Measurements from ENCODE around the gene POLR3E.
"Not testable (repeated sequence)": the region's sequence is repeated elsewhere in the genome, so short reads cannot be mapped to it uniquely, and the experiment has no call there.

The POLR3E gene

DNA sequence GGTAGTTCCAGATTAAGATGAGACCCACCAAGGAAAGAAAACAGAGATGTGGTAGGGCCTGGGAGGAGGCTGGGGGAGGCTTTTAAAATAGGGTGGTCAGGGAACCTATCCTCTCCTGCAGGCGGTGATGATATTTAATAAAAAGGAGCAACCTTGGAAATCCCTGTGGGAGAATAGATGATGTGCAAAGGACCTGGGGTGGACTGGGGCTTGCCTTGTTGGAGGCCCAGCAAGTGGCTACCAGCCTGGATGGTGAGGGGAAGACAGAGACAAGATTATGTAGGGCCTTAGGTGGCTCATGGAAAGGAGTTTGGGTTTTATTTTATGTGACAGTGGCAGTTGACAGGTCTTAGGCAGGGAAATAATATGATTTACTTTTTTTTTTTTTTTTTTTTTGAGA lies 1.8 kb downstream of the POLR3E start:
- no peaks in the 10 kb centered on the region for H3K9me3 ChIP-seq (ENCODE audit: control extremely low read depth in 1 of 5, control insufficient read depth in 4 of 5, insufficient read depth in 2 of 5, low read depth in 1 of 5, low read length in 4 of 5)
- DNase-seq: no peak
- CTCF ChIA-PET: interaction anchor here (0.6 to 3.3 kb wide), 5 partner anchors 11 to 110 kb away, joined by 3 to 14 read pairs (median 5); no protein-coding TSS in a partner anchor
- H3K4me3 ChIP-seq (ENCODE audit: control insufficient read depth in 1 of 7, extremely low read depth in 1 of 7, insufficient read depth in 4 of 7, low read depth in 2 of 7, low read length in 6 of 7): peak overlapping the region in 3 of 7 experiments; percentile 84 to 98 (median 98)
- POLR2A ChIA-PET: interaction anchor here (1.0 to 1.1 kb wide), 2 partner anchors 101 to 110 kb away, joined by 3 read pairs; no protein-coding TSS in a partner anchor
- peak overlapping the region; percentile 92 to 97 for H3K27ac ChIP-seq (ENCODE audit: insufficient read depth in 1 of 2, low read depth in 1 of 2, low read length in 2 of 2, poor library complexity in 1 of 2, severe bottlenecking in 2 of 2)
- H3K27me3 ChIP-seq (replicated peaks in 2 of 5; ENCODE audit: control insufficient read depth in 4 of 5, insufficient read depth in 5 of 5, low read length in 4 of 5): no peaks in the 10 kb centered on the region
- peaks cover 0 to 28% (median 17%) of the 10 kb centered on the region in 4 experiments for H3K4me1 ChIP-seq (ENCODE audit: control extremely low read depth in 1 of 4, control insufficient read depth in 4 of 4, insufficient read depth in 4 of 4, low read length in 3 of 4)
- peaks cover 2 to 32% (median 19%) of the 10 kb centered on the region in 4 experiments for H3K36me3 ChIP-seq (ENCODE audit: control insufficient read depth in 4 of 4, insufficient read depth in 4 of 4, low read length in 3 of 4)
- 100% methylated on average over 1 of the region's 1 CpG for WGBS (ENCODE audit: insufficient coverage)

GRCh38 chr16:22300427-22301071 lies 3.3 kb downstream of the POLR3E start:
- no peaks in the 10 kb centered on the region for H3K9me3 ChIP-seq (ENCODE audit: control extremely low read depth in 1 of 5, control insufficient read depth in 4 of 5, insufficient read depth in 2 of 5, low read depth in 1 of 5, low read length in 4 of 5)
- DNase-seq: peak; percentile 50 to 58 (median 58)
- ChIA-PET CTCF (interaction anchor here (0.8 to 1.9 kb wide), 14 partner anchors 8 to 299 kb away, joined by 3 to 5 read pairs (median 3); no protein-coding TSS in a partner anchor), POLR2A (no interaction called here)
- H3K27ac ChIP-seq (ENCODE audit: insufficient read depth in 1 of 2, low read depth in 1 of 2, low read length in 2 of 2, poor library complexity in 1 of 2, severe bottlenecking in 2 of 2): no peak overlapping the region
- H3K36me3 ChIP-seq (ENCODE audit: control insufficient read depth in 4 of 4, insufficient read depth in 4 of 4, low read length in 3 of 4): peaks cover 6 to 48% (median 28%) of the 10 kb centered on the region in 4 experiments
- 76% methylated on average over 5 of the region's 8 CpGs for WGBS (ENCODE audit: insufficient coverage)
- H3K4me1 ChIP-seq (ENCODE audit: control extremely low read depth in 1 of 4, control insufficient read depth in 4 of 4, insufficient read depth in 4 of 4, low read length in 3 of 4): peaks cover 0 to 28% (median 17%) of the 10 kb centered on the region in 4 experiments
- no peak overlapping the region for H3K4me3 ChIP-seq (ENCODE audit: control insufficient read depth in 1 of 7, extremely low read depth in 1 of 7, insufficient read depth in 4 of 7, low read depth in 2 of 7, low read length in 6 of 7)
- no peaks in the 10 kb centered on the region for H3K27me3 ChIP-seq (replicated peaks in 2 of 5; ENCODE audit: control insufficient read depth in 4 of 5, insufficient read depth in 5 of 5, low read length in 4 of 5)

GRCh38 chr16:22301423-22301822 lies 4.2 kb downstream of the POLR3E start:
- H3K4me3 ChIP-seq (ENCODE audit: control insufficient read depth in 1 of 7, extremely low read depth in 1 of 7, insufficient read depth in 4 of 7, low read depth in 2 of 7, low read length in 6 of 7); H3K27ac ChIP-seq (ENCODE audit: insufficient read depth in 1 of 2, low read depth in 1 of 2, low read length in 2 of 2, poor library complexity in 1 of 2, severe bottlenecking in 2 of 2); POLR2A ChIA-PET; H3K9me3 ChIP-seq (ENCODE audit: control extremely low read depth in 1 of 5, control insufficient read depth in 4 of 5, insufficient read depth in 2 of 5, low read depth in 1 of 5, low read length in 4 of 5); DNase-seq; H3K27me3 ChIP-seq (replicated peaks in 2 of 5; ENCODE audit: control insufficient read depth in 4 of 5, insufficient read depth in 5 of 5, low read length in 4 of 5): not testable (repeated sequence)
- CTCF ChIA-PET: interaction anchor here (1.2 to 1.9 kb wide), 7 partner anchors 7 to 300 kb away, joined by 3 to 5 read pairs (median 4); no protein-coding TSS in a partner anchor
- 98% methylated on average over 6 of the region's 7 CpGs for WGBS (ENCODE audit: insufficient coverage)
- Histone ChIP-seq H3K36me3 (ENCODE audit: control insufficient read depth in 4 of 4, insufficient read depth in 4 of 4, low read length in 3 of 4) (peaks cover 7 to 55% (median 37%) of the 10 kb centered on the region in 4 experiments), H3K4me1 (ENCODE audit: control extremely low read depth in 1 of 4, control insufficient read depth in 4 of 4, insufficient read depth in 4 of 4, low read length in 3 of 4) (peaks cover 0 to 20% (median 12%) of the 10 kb centered on the region in 4 experiments)

GRCh38 chr16:22302776-22303363 lies 5.7 kb downstream of the POLR3E start:
- Histone ChIP-seq H3K36me3 (ENCODE audit: control insufficient read depth in 4 of 4, insufficient read depth in 4 of 4, low read length in 3 of 4) (peaks cover 13 to 69% (median 49%) of the 10 kb centered on the region in 4 experiments), H3K4me3 (ENCODE audit: control insufficient read depth in 1 of 7, extremely low read depth in 1 of 7, insufficient read depth in 4 of 7, low read depth in 2 of 7, low read length in 6 of 7) (no peak overlapping the region), H3K27ac (ENCODE audit: insufficient read depth in 1 of 2, low read depth in 1 of 2, low read length in 2 of 2, poor library complexity in 1 of 2, severe bottlenecking in 2 of 2) (no peak overlapping the region), H3K27me3 (replicated peaks in 2 of 5; ENCODE audit: control insufficient read depth in 4 of 5, insufficient read depth in 5 of 5, low read length in 4 of 5) (no peaks in the 10 kb centered on the region), H3K9me3 (ENCODE audit: control extremely low read depth in 1 of 5, control insufficient read depth in 4 of 5, insufficient read depth in 2 of 5, low read depth in 1 of 5, low read length in 4 of 5) (no peaks in the 10 kb centered on the region), H3K4me1 (ENCODE audit: control extremely low read depth in 1 of 4, control insufficient read depth in 4 of 4, insufficient read depth in 4 of 4, low read length in 3 of 4) (peaks cover 0 to 17% (median 7%) of the 10 kb centered on the region in 4 experiments)
- 99% methylated on average over 10 of the region's 12 CpGs for whole genome bisulfite sequencing (ENCODE audit: insufficient coverage)
- no peak for DNase-seq
- ChIA-PET POLR2A (no interaction called here), CTCF (no interaction called here)

- CTCF ChIA-PET: interaction anchor here (0.5 to 2.1 kb wide), 2 partner anchors 16 to 108 kb away, joined by 4 to 6 read pairs; no protein-coding TSS in a partner anchor
- no peak for DNase-seq
- H3K36me3 ChIP-seq (ENCODE audit: control insufficient read depth in 4 of 4, insufficient read depth in 4 of 4, low read length in 3 of 4): peaks cover 13 to 80% (median 62%) of the 10 kb centered on the region in 4 experiments
- 98% methylated on average over 4 of the region's 4 CpGs for WGBS (ENCODE audit: insufficient coverage)
- H3K4me1 ChIP-seq (ENCODE audit: control extremely low read depth in 1 of 4, control insufficient read depth in 4 of 4, insufficient read depth in 4 of 4, low read length in 3 of 4): peaks cover 0 to 4% (median 3%) of the 10 kb centered on the region in 4 experiments
- POLR2A ChIA-PET: no interaction called here
- no peaks in the 10 kb centered on the region for H3K27me3 ChIP-seq (replicated peaks in 2 of 5; ENCODE audit: control insufficient read depth in 4 of 5, insufficient read depth in 5 of 5, low read length in 4 of 5)
- H3K4me3 ChIP-seq (ENCODE audit: control insufficient read depth in 1 of 7, extremely low read depth in 1 of 7, insufficient read depth in 4 of 7, low read depth in 2 of 7, low read length in 6 of 7): no peak overlapping the region
- no peak overlapping the region for H3K27ac ChIP-seq (ENCODE audit: insufficient read depth in 1 of 2, low read depth in 1 of 2, low read length in 2 of 2, poor library complexity in 1 of 2, severe bottlenecking in 2 of 2)
- H3K9me3 ChIP-seq (ENCODE audit: control extremely low read depth in 1 of 5, control insufficient read depth in 4 of 5, insufficient read depth in 2 of 5, low read depth in 1 of 5, low read length in 4 of 5): no peaks in the 10 kb centered on the region
These were observed 7.2 kb downstream of the POLR3E start for GRCh38 chr16:22304411-22304810.

DNA sequence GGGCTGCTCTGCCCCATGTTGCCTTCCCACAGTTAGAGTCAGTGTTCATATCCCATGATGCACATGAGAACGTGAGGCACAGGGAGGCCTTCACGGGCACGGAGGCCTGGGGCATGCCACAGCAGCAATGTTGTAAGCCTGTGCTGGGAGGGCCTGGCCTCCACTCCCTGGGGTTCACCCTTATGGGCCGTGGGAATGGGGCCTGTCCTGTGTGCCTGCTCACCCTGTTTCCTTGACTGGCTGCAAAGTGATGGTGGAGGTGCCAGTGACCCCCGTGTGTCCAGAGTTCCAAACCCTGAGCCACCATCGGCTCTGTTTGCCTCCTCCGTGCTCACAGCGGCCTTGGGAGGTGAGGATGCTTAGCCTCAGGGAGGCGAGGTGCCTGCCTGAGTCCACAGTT lies 9.6 kb downstream of the POLR3E start:
- Histone ChIP-seq H3K27me3 (replicated peaks in 2 of 5; ENCODE audit: control insufficient read depth in 4 of 5, insufficient read depth in 5 of 5, low read length in 4 of 5) (no peaks in the 10 kb centered on the region), H3K4me3 (ENCODE audit: control insufficient read depth in 1 of 7, extremely low read depth in 1 of 7, insufficient read depth in 4 of 7, low read depth in 2 of 7, low read length in 6 of 7) (no peak overlapping the region), H3K9me3 (ENCODE audit: control extremely low read depth in 1 of 5, control insufficient read depth in 4 of 5, insufficient read depth in 2 of 5, low read depth in 1 of 5, low read length in 4 of 5) (no peaks in the 10 kb centered on the region), H3K27ac (ENCODE audit: insufficient read depth in 1 of 2, low read depth in 1 of 2, low read length in 2 of 2, poor library complexity in 1 of 2, severe bottlenecking in 2 of 2) (no peak overlapping the region), H3K36me3 (ENCODE audit: control insufficient read depth in 4 of 4, insufficient read depth in 4 of 4, low read length in 3 of 4) (peaks cover 18 to 90% (median 69%) of the 10 kb centered on the region in 4 experiments), H3K4me1 (ENCODE audit: control extremely low read depth in 1 of 4, control insufficient read depth in 4 of 4, insufficient read depth in 4 of 4, low read length in 3 of 4) (no peaks in the 10 kb centered on the region)
- POLR2A ChIA-PET: no interaction called here
- DNase-seq: no peak
- CTCF ChIA-PET: interaction anchor here (0.9 to 1.0 kb wide), 2 partner anchors 11 to 305 kb away, joined by 3 to 4 read pairs; no protein-coding TSS in a partner anchor
- WGBS (ENCODE audit: insufficient coverage): 98% methylated on average over 9 of the region's 9 CpGs

GRCh38 chr16:22307838-22308237 lies 10.6 kb downstream of the POLR3E start:
- CTCF ChIA-PET: interaction anchor here (1.1 to 1.9 kb wide), 4 partner anchors 9 to 230 kb away, joined by 3 to 6 read pairs (median 4); partner anchors contain the start of gene POLR3E
- peaks cover 20 to 89% (median 66%) of the 10 kb centered on the region in 4 experiments for H3K36me3 ChIP-seq (ENCODE audit: control insufficient read depth in 4 of 4, insufficient read depth in 4 of 4, low read length in 3 of 4)
- WGBS (ENCODE audit: insufficient coverage): 97% methylated on average over 6 of the region's 10 CpGs

More at GRCh38 chr16:22307838-22308237, 10.6 kb downstream of the POLR3E start:
- Histone ChIP-seq H3K4me1 (ENCODE audit: control extremely low read depth in 1 of 4, control insufficient read depth in 4 of 4, insufficient read depth in 4 of 4, low read length in 3 of 4) (no peaks in the 10 kb centered on the region), H3K27ac (ENCODE audit: insufficient read depth in 1 of 2, low read depth in 1 of 2, low read length in 2 of 2, poor library complexity in 1 of 2, severe bottlenecking in 2 of 2) (no peak overlapping the region), H3K9me3 (ENCODE audit: control extremely low read depth in 1 of 5, control insufficient read depth in 4 of 5, insufficient read depth in 2 of 5, low read depth in 1 of 5, low read length in 4 of 5) (no peaks in the 10 kb centered on the region), H3K27me3 (replicated peaks in 2 of 5; ENCODE audit: control insufficient read depth in 4 of 5, insufficient read depth in 5 of 5, low read length in 4 of 5) (no peaks in the 10 kb centered on the region), H3K4me3 (ENCODE audit: control insufficient read depth in 1 of 7, extremely low read depth in 1 of 7, insufficient read depth in 4 of 7, low read depth in 2 of 7, low read length in 6 of 7) (no peak overlapping the region)
- no peak for DNase-seq
- POLR2A ChIA-PET: interaction anchor here (0.6 kb wide), 1 partner anchor 1078 kb away, joined by 3 read pairs; no protein-coding TSS in a partner anchor

Data from common myeloid progenitor, CD34-positive (primary cell).